HFFc6 (cell line): ENCODE results near the gene PSMA2. TPM values are rescaled to one million over a fixed set of nuclear protein-coding genes. Genes with fewer than 3 reads are reported as not detected.

Source experiments
- DNase-seq: peaks from one replicate; pipeline ENCODE4 v3.0.0-alpha.2; 2018
- H3K27ac Mint-ChIP-seq: 2 replicates; pipeline ENCODE4 v1.8.0; 2020; ENCODE audit warnings: mild to moderate bottlenecking, mixed read lengths
- H3K27me3 Mint-ChIP-seq: 2 replicates; pipeline ENCODE4 v1.8.0; 2021; ENCODE audit warnings: mild to moderate bottlenecking, moderate library complexity, mixed read lengths; ENCODE audit not compliant: insufficient read depth
- H3K36me3 Mint-ChIP-seq: 2 replicates; pipeline ENCODE4 v1.8.0; 2021; ENCODE audit warnings: low read depth, mixed read lengths
- H3K4me1 Mint-ChIP-seq: 2 replicates; pipeline ENCODE4 v1.8.0; 2020; ENCODE audit warnings: low read depth, mixed read lengths
- H3K4me3 Mint-ChIP-seq: 2 replicates; pipeline ENCODE4 v1.8.0; 2020; ENCODE audit warnings: mild to moderate bottlenecking, moderate library complexity, mixed read lengths
- H3K9me3 Mint-ChIP-seq: 2 replicates; pipeline ENCODE4 v1.8.0; 2020; ENCODE audit warnings: mild to moderate bottlenecking, mixed read lengths
- CTCF ChIP-seq: fragments of 200-600 bp; sonication (generic); IDR thresholded peaks from 2 replicates; pipeline ENCODE4 v1.5.0; 2021; ENCODE audit warnings: antibody characterized with exemption, mild to moderate bottlenecking
- total RNA-seq, 6 experiments: library from RNA; stranded (reverse); fragmentation: NEBNext Ultra II Directional; extraction: Animal tissue kit (Norgen Biotek cat#: 25700); gene quantifications; 2 replicates in 1 of 6; 3 replicates in 5 of 6; pipeline ENCODE4 v1.2.3, GENCODE V29; 2021

PSMA2 gene
- total RNA-seq, 6 experiments from 2014 or later, result 105 to 140 (median 115) TPM

- no peak for DNase-seq
- H3K27ac Mint-ChIP-seq, result no peak overlapping the region
- TF ChIP-seq CTCF, result no peak
These were observed 29.2 kb upstream of the PSMA2 start for GRCh38 chr7:42961170-42961569.

GRCh38 chr7:42960762-42961161, 28.8 kb upstream of the PSMA2 start:
- no peaks in the 10 kb centered on the region for H3K4me1 Mint-ChIP-seq
- H3K27me3 Mint-ChIP-seq, result peaks cover 12% of the 10 kb centered on the region
- H3K27ac Mint-ChIP-seq, result no peak overlapping the region
- no peak overlapping the region for H3K4me3 Mint-ChIP-seq
- no peak for TF ChIP-seq CTCF
- DNase-seq, result no peak
- H3K9me3 Mint-ChIP-seq, result no peaks in the 10 kb centered on the region
- no peaks in the 10 kb centered on the region for H3K36me3 Mint-ChIP-seq

More at GRCh38 chr7:42961170-42961569, 29.2 kb upstream of the PSMA2 start:
- no peak overlapping the region for H3K4me3 Mint-ChIP-seq
- no peaks in the 10 kb centered on the region for H3K36me3 Mint-ChIP-seq
- peaks cover 12% of the 10 kb centered on the region for H3K27me3 Mint-ChIP-seq
- no peaks in the 10 kb centered on the region for H3K9me3 Mint-ChIP-seq
- no peaks in the 10 kb centered on the region for H3K4me1 Mint-ChIP-seq

GRCh38 chr7:42959549-42959948, 27.6 kb upstream of the PSMA2 start:
- no peaks in the 10 kb centered on the region for H3K4me1 Mint-ChIP-seq
- no peak for DNase-seq
- no peak overlapping the region for H3K27ac Mint-ChIP-seq
- no peak for TF ChIP-seq CTCF
- H3K27me3 Mint-ChIP-seq, result peaks cover 12% of the 10 kb centered on the region
- H3K36me3 Mint-ChIP-seq, result no peaks in the 10 kb centered on the region
- H3K9me3 Mint-ChIP-seq, result no peaks in the 10 kb centered on the region
- H3K4me3 Mint-ChIP-seq, result no peak overlapping the region

- H3K9me3 Mint-ChIP-seq, result no peaks in the 10 kb centered on the region
- no peak for TF ChIP-seq CTCF
- H3K4me1 Mint-ChIP-seq, result no peaks in the 10 kb centered on the region
- no peak overlapping the region for H3K4me3 Mint-ChIP-seq
- H3K27me3 Mint-ChIP-seq, result peaks cover 10% of the 10 kb centered on the region; the same call in 1 of the 2 replicates
- DNase-seq, result no peak
- H3K27ac Mint-ChIP-seq, result no peak overlapping the region
- no peaks in the 10 kb centered on the region for H3K36me3 Mint-ChIP-seq
These were observed 24.1 kb upstream of the PSMA2 start for GRCh38 chr7:42956062-42956461.

- H3K4me3 Mint-ChIP-seq, result no peak overlapping the region
- H3K27me3 Mint-ChIP-seq, result 0 out of 2 replicates have a peak, but pooled peaks cover 3% of the 10 kb centered on the region
- H3K9me3 Mint-ChIP-seq, result no peaks in the 10 kb centered on the region
These were observed 22.0 kb upstream of the PSMA2 start for GRCh38 chr7:42953994-42954393.

More at GRCh38 chr7:42953994-42954393, 22.0 kb upstream of the PSMA2 start:
- H3K27ac Mint-ChIP-seq, result no peak overlapping the region
- no peaks in the 10 kb centered on the region for H3K36me3 Mint-ChIP-seq
- TF ChIP-seq CTCF, result no peak
- no peaks in the 10 kb centered on the region for H3K4me1 Mint-ChIP-seq
- DNase-seq, result no peak
